HCT116 (cell line): Measurements from ENCODE around the gene COX20. TPM values are rescaled to one million over a fixed set of nuclear protein-coding genes. Genes with fewer than 3 reads are reported as not detected.

Source experiments
- ATAC-seq: fragments of 200-7000 bp; cut with Tn5 transposase; 2 replicates; pipeline ENCODE4 v1.9.1; 2020; ENCODE audit warnings: mild to moderate bottlenecking, moderate library complexity
- BruUV-seq: library from RNA; stranded (reverse); fragments of 400-500 nt; replicated peaks from 2 replicates; lab custom pipeline; 2021; lab: Mats Ljungman, UMichigan
- CTCF ChIA-PET: fragments of 300-600 bp; sonication (Branson Sonifier 250); formaldehyde crosslinking; loops from one replicate; lab custom pipeline; 2021; ENCODE audit warnings: antibody characterized with exemption; lab: Charles Lee
- POLR2A ChIA-PET: fragments of 300-600, 350-600 bp; sonication (Branson Sonifier 250); formaldehyde crosslinking; loops from one replicate; lab custom pipeline; 2021; ENCODE audit warnings: antibody characterized with exemption; lab: Charles Lee
- RAD21 ChIA-PET, 2 experiments: fragments of 300-600 bp; sonication (Branson Sonifier 250); formaldehyde crosslinking; loops; one replicate each; lab custom pipeline; 2023; ENCODE audit warnings: low total read pairs in 2 of 2; ENCODE audit not compliant: uncharacterized antibody in 2 of 2, unreplicated experiment in 2 of 2, low non-redundant PET in 1 of 2; lab: Charles Lee
- DNase-seq: peaks from one replicate; pipeline ENCODE4 v3.0.0-alpha.2; 2010; ENCODE audit warnings: low read depth, low spot score
- H2AFZ ChIP-seq: fragments of 200-600 bp; shearing (Covaris generic), sonication (generic); 2 replicates; pipeline ENCODE4 v1.6.1; 2017; ENCODE audit warnings: low read depth, mixed run types, mixed read lengths, antibody characterized with exemption, low read length; ENCODE audit not compliant: poor library complexity, severe bottlenecking
- H3K27ac ChIP-seq: 2 replicates; pipeline ENCODE4 v1.5.1; 2012; ENCODE audit warnings: low read depth, low read length
- H3K27me3 ChIP-seq: fragments of 200-600 bp; sonication (generic); 2 replicates; pipeline ENCODE4 v1.6.1; 2016; ENCODE audit warnings: mixed run types, low read length, mixed read lengths; ENCODE audit not compliant: insufficient read depth
- H3K36me3 ChIP-seq, 2 experiments: fragments of 200-500 bp in 1 of 2; fragments of 200-600 bp in 1 of 2; sonication (Bioruptor generic) in 1 of 2; sonication (generic) in 1 of 2; 2 replicates each; pipeline versions ENCODE4 v1.5.1 to v1.6.1; 2014 to 2016; ENCODE audit warnings: low read length in 2 of 2, inconsistent platforms in 1 of 2, mixed read lengths in 1 of 2, mixed run types in 1 of 2; ENCODE audit not compliant: insufficient read depth in 2 of 2, control insufficient read depth in 1 of 2
- H3K4me1 ChIP-seq, 2 experiments: fragments of 200-600 bp in 1 of 2; sonication (generic) in 1 of 2; 2 replicates each; pipeline versions ENCODE4 v1.5.1 to v1.6.1; 2012 to 2017; ENCODE audit warnings: low read length in 2 of 2, inconsistent platforms in 1 of 2, mild to moderate bottlenecking in 1 of 2, mixed read lengths in 1 of 2, mixed run types in 1 of 2, moderate library complexity in 1 of 2; ENCODE audit not compliant: insufficient read depth in 2 of 2, control insufficient read depth in 1 of 2
- H3K4me2 ChIP-seq: fragments of 200-600 bp; sonication (generic); 2 replicates; pipeline ENCODE4 v1.6.1; 2017; ENCODE audit warnings: mixed run types, low read length, mixed read lengths
- H3K4me3 ChIP-seq, 2 experiments: fragments of 200-600 bp in 1 of 2; sonication (generic) in 1 of 2; replicated peaks in 1 of 2; 2 replicates each; pipeline ENCODE4 v1.5.1; 2011 to 2016; ENCODE audit warnings: low read length in 2 of 2, control low read depth in 1 of 2, low read depth in 1 of 2, mild to moderate bottlenecking in 1 of 2, mixed read lengths in 1 of 2, mixed run types in 1 of 2
- H3K79me2 ChIP-seq: fragments of 200-600 bp; sonication (generic); 2 replicates; pipeline ENCODE4 v1.6.1; 2017; ENCODE audit warnings: mild to moderate bottlenecking, mixed run types, low read length, moderate library complexity, mixed read lengths; ENCODE audit not compliant: insufficient read depth
- H3K9ac ChIP-seq: fragments of 200-600 bp; sonication (generic); 2 replicates; pipeline ENCODE4 v1.6.1; 2016; ENCODE audit warnings: low read length, mixed read lengths
- H3K9me2 ChIP-seq: fragments of 200-600 bp; sonication (generic), shearing (Covaris generic); 2 replicates; pipeline ENCODE4 v1.6.1; 2017; ENCODE audit warnings: mixed run types, mild to moderate bottlenecking, moderate library complexity; ENCODE audit not compliant: insufficient read depth
- H3K9me3 ChIP-seq, 2 experiments: fragments of 200-500 bp in 1 of 2; fragments of 200-600 bp in 1 of 2; sonication (Bioruptor generic) in 1 of 2; sonication (generic) in 1 of 2; 2 replicates each; pipeline ENCODE4 v1.6.1; 2014 to 2017; ENCODE audit warnings: low read length in 2 of 2, mixed read lengths in 2 of 2, inconsistent platforms in 1 of 2, low read depth in 1 of 2, mild to moderate bottlenecking in 1 of 2, mixed run types in 1 of 2, moderate library complexity in 1 of 2; ENCODE audit not compliant: control insufficient read depth in 1 of 2, insufficient read depth in 1 of 2
- H4K20me1 ChIP-seq: fragments of 200-600 bp; sonication (generic), shearing (Covaris generic); 2 replicates; pipeline ENCODE4 v1.6.1; 2017; ENCODE audit warnings: mixed run types, mild to moderate bottlenecking, moderate library complexity; ENCODE audit not compliant: insufficient read depth
- CBX3 ChIP-seq: IDR thresholded peaks from 2 replicates; pipeline ENCODE4 v1.6.1; 2012; ENCODE audit warnings: low read depth
- CEBPB ChIP-seq: IDR thresholded peaks from 2 replicates; pipeline ENCODE4 v1.6.1; 2012; ENCODE audit warnings: low read depth
- EGR1 ChIP-seq: IDR thresholded peaks from 2 replicates; pipeline ENCODE4 v1.6.1; 2012; ENCODE audit warnings: low read depth
- ELF1 ChIP-seq: IDR thresholded peaks from 2 replicates; pipeline ENCODE4 v1.6.1; 2012; ENCODE audit warnings: low read depth, borderline replicate concordance
- EZH2 ChIP-seq: fragments of 200-600 bp; sonication (generic); IDR thresholded peaks from 2 replicates; pipeline ENCODE4 v1.6.1; 2017; ENCODE audit warnings: antibody characterized with exemption, mixed run types
- EZH2phosphoT487 ChIP-seq: fragments of 200-600 bp; IDR thresholded peaks from 2 replicates; pipeline ENCODE4 v1.6.1; 2018; ENCODE audit warnings: antibody characterized with exemption, borderline replicate concordance
- FOSL1 ChIP-seq: IDR thresholded peaks from 2 replicates; pipeline ENCODE4 v1.6.1; 2012; ENCODE audit warnings: low read depth
- JUND ChIP-seq: IDR thresholded peaks from 2 replicates; pipeline ENCODE4 v1.6.1; 2012
- POLR2A ChIP-seq: IDR thresholded peaks from 2 replicates; pipeline ENCODE4 v1.7.0; 2011; ENCODE audit warnings: borderline replicate concordance; ENCODE audit not compliant: insufficient read depth, insufficient read length; ENCODE audit errors: extremely low read depth
- POLR2AphosphoS5 ChIP-seq: IDR thresholded peaks from 2 replicates; pipeline ENCODE4 v1.6.1; 2011; ENCODE audit warnings: mild to moderate bottlenecking, low read depth, low read length, moderate library complexity
- RAD21 ChIP-seq: IDR thresholded peaks from 2 replicates; pipeline ENCODE4 v1.6.1; 2012; ENCODE audit warnings: low read depth, mild to moderate bottlenecking
- SIN3A ChIP-seq: IDR thresholded peaks from 2 replicates; pipeline ENCODE4 v1.6.1; 2012; ENCODE audit warnings: low read depth
- TCF7L2 ChIP-seq: IDR thresholded peaks from 2 replicates; pipeline ENCODE4 v1.7.0; 2011; ENCODE audit warnings: borderline replicate concordance, inconsistent platforms; ENCODE audit not compliant: insufficient read depth, insufficient read length; ENCODE audit errors: extremely low read depth
- YY1 ChIP-seq: IDR thresholded peaks from 2 replicates; pipeline ENCODE4 v1.6.1; 2011; ENCODE audit warnings: low read length, low read depth, moderate library complexity, mild to moderate bottlenecking; ENCODE audit not compliant: insufficient replicate concordance; ENCODE audit errors: extremely low read depth
- ZBTB33 ChIP-seq: IDR thresholded peaks from 2 replicates; pipeline ENCODE4 v1.6.1; 2011; ENCODE audit warnings: mild to moderate bottlenecking, low read length, moderate library complexity; ENCODE audit not compliant: insufficient replicate concordance; ENCODE audit errors: extremely low read depth
- ZFX ChIP-seq: fragments of 450-650 bp; IDR thresholded peaks from 2 replicates; pipeline ENCODE4 v1.6.1; 2017
- ZNF274 ChIP-seq: fragments of 200-500 bp; sonication (Bioruptor generic); IDR thresholded peaks from 2 replicates; pipeline ENCODE4 v1.6.1; 2014; ENCODE audit warnings: mild to moderate bottlenecking, low read depth, low read length, inconsistent platforms
- intact Hi-C: fragments of 100-400 bp; cut with micrococcal nuclease; formaldehyde crosslinking; loops from 2 replicates; pipeline ENCODE4 v1.10.0; 2022
- total RNA-seq: library from RNA; stranded (reverse); gene quantifications from one replicate; pipeline ENCODE4 v1.2.1, GENCODE V29; 2021; ENCODE audit not compliant: unreplicated experiment
- TF ChIP-seq, protein P1 (sequence below): IDR thresholded peaks from 2 replicates; pipeline ENCODE4 v1.6.1; 2012; ENCODE audit warnings: low read depth
- TF ChIP-seq, protein P2 (sequence below): IDR thresholded peaks from 2 replicates; pipeline ENCODE4 v1.6.1; 2012
- TF ChIP-seq, protein P3 (sequence below): IDR thresholded peaks from 2 replicates; pipeline ENCODE4 v1.6.1; 2012

COX20 gene
- total RNA-seq, 1 experiment from 2014 or later = 48.1 TPM

- no peaks in the 10 kb centered on the region for H3K27me3 ChIP-seq
These were observed 7.9 kb downstream of the COX20 start for GRCh38 chr1:244843148-244843978.

More at GRCh38 chr1:244843148-244843978, 7.9 kb downstream of the COX20 start:
- Histone ChIP-seq H3K79me2 (peaks cover 81% of the 10 kb centered on the region), H4K20me1 (peaks cover 22% of the 10 kb centered on the region; the same call in 1 of the 2 replicates), H3K4me2 (no peak overlapping the region), H3K9me3 (no peaks in the 10 kb centered on the region), H3K27ac (no peak overlapping the region), H3K9me2 (no peaks in the 10 kb centered on the region), H3K9ac (no peak overlapping the region), H3K36me3 (peaks cover 50 to 53% of the 10 kb centered on the region in 2 experiments), H3K4me1 (peaks cover 0 to 6% of the 10 kb centered on the region in 2 experiments; a peak in 2 of 4 replicates), H2AFZ (no peak overlapping the region), H3K4me3 (no peak overlapping the region)
- DNase-seq (no peak), ATAC-seq (no peak)
- ChIA-PET POLR2A (interaction anchor here (1.2 kb wide), 1 partner anchor 11 kb away, joined by 3 read pairs; no protein-coding TSS in a partner anchor), RAD21 (no interaction called here), CTCF (interaction anchor here (2.0 kb wide), 1 partner anchor 200 kb away, joined by 5 read pairs; no protein-coding TSS in a partner anchor)
- no peak for TF ChIP-seq JUND
- no peak for TF ChIP-seq CBX3
- no peak for TF ChIP-seq FOSL1
- no peak for TF ChIP-seq CEBPB
- no peak for TF ChIP-seq YY1
- TF ChIP-seq SIN3A = no peak
- no peak for TF ChIP-seq POLR2AphosphoS5
- TF ChIP-seq, protein P1, sequence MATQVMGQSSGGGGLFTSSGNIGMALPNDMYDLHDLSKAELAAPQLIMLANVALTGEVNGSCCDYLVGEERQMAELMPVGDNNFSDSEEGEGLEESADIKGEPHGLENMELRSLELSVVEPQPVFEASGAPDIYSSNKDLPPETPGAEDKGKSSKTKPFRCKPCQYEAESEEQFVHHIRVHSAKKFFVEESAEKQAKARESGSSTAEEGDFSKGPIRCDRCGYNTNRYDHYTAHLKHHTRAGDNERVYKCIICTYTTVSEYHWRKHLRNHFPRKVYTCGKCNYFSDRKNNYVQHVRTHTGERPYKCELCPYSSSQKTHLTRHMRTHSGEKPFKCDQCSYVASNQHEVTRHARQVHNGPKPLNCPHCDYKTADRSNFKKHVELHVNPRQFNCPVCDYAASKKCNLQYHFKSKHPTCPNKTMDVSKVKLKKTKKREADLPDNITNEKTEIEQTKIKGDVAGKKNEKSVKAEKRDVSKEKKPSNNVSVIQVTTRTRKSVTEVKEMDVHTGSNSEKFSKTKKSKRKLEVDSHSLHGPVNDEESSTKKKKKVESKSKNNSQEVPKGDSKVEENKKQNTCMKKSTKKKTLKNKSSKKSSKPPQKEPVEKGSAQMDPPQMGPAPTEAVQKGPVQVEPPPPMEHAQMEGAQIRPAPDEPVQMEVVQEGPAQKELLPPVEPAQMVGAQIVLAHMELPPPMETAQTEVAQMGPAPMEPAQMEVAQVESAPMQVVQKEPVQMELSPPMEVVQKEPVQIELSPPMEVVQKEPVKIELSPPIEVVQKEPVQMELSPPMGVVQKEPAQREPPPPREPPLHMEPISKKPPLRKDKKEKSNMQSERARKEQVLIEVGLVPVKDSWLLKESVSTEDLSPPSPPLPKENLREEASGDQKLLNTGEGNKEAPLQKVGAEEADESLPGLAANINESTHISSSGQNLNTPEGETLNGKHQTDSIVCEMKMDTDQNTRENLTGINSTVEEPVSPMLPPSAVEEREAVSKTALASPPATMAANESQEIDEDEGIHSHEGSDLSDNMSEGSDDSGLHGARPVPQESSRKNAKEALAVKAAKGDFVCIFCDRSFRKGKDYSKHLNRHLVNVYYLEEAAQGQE = no peak
- no peak for TF ChIP-seq TCF7L2
- TF ChIP-seq, protein P2, sequence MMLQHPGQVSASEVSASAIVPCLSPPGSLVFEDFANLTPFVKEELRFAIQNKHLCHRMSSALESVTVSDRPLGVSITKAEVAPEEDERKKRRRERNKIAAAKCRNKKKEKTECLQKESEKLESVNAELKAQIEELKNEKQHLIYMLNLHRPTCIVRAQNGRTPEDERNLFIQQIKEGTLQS = no peak
- no peak for TF ChIP-seq ZNF274
- TF ChIP-seq ZBTB33 = no peak
- no peak for TF ChIP-seq EGR1
- TF ChIP-seq, protein P3, sequence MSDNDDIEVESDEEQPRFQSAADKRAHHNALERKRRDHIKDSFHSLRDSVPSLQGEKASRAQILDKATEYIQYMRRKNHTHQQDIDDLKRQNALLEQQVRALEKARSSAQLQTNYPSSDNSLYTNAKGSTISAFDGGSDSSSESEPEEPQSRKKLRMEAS = no peak
- TF ChIP-seq ELF1 = no peak
- no peak for TF ChIP-seq EZH2
- TF ChIP-seq POLR2A = no peak
- no peak for TF ChIP-seq ZFX
- TF ChIP-seq EZH2phosphoT487 = no peak
- no peak for TF ChIP-seq RAD21
- intact Hi-C loops = no loop called here
- BruUV-seq = TSS peak; percentile 1
